CD4-positive, alpha-beta T cell treated with Interleukin-15 for 1 hour (primary cell): ENCODE measurements around the gene HAUS5.
A peak's percentile ranks its signal among the peaks of the same experiment; 100 is the strongest.

ENCODE experiments used
- DNase-seq: peaks from one replicate; pipeline ENCODE4 v3.0.0-alpha.2; 2020

The HAUS5 gene

DNA sequence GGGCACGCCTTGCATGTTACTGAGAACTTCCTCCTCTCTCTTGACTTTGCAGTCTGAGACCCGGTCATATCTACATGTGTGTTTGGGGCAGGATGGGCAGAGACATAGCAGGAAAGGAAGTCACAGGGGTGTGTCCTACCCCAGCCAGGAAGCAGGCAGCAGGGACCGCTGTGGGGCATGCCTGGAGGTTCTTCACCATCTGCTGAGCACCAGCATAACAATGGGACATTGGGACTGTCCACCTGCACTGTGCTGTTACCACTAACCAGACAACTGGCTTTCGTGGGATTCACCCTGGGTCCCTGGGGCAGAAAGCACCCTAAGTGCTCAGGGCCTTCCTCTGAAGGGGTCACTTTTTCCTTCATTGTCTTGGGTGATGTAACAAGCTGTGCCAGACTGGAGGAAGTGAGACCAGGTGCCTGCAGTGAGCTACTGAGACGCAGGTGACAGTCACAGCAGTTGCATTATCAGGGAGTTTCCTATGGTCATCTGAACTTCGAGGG is 2.6 kb upstream of the HAUS5 start:
- DNase-seq = peak; percentile 68

DNA sequence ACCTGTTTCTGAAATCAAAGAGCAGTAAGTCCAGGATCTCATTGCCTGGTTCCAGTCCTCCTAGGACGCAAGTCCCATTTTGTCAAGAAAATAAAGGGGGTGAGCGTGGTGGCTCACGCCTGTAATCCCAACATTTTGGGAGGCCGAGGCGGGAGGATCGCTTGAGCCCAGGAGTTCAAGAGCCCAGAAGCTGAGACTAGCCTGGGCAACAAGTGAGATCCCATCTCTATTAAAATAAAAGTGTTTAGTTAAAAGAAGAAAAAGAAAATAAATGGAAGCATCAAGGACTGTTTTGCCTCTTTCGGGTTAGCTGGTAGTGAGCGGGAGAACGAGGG is 344 bp upstream of the HAUS5 start:
- no peak for DNase-seq

DNA sequence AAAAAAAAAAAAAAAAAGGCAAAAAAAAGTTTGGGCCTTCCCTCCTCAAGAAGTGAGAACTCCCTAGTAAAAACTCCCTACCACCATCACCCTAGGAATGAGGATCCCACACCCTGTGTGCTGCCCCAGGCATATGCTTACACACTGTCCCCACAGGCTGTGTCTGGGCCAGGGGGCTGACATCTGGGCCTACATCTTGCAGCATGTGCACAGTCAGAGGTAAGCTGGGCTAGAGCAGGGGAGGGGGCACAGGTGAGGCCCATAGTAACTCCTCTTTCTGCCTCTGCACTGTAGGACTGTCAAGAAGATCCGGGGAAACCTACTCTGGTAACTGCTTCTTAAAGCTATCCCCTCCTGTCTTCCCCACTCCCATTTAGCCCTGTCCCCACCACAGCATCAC is 1.0 kb downstream of the HAUS5 start:
- no peak for DNase-seq

DNA sequence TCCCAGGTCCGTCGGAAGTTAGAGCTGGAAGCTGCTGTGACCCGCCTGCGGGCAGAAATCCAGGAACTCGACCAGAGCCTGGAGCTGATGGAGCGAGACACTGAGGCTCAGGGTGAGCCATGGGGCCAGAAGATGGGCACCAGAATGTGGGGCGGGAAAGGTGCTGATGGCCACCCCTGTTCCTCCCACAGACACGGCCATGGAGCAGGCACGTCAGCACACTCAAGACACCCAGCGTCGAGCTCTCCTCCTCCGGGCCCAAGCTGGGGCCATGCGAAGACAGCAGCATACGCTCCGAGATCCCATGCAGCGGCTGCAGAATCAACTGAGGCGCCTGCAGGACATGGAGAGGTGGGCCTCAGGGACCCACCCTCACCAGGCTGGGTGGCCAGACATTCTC is 2.5 kb downstream of the HAUS5 start:
- DNase-seq = no peak

DNA sequence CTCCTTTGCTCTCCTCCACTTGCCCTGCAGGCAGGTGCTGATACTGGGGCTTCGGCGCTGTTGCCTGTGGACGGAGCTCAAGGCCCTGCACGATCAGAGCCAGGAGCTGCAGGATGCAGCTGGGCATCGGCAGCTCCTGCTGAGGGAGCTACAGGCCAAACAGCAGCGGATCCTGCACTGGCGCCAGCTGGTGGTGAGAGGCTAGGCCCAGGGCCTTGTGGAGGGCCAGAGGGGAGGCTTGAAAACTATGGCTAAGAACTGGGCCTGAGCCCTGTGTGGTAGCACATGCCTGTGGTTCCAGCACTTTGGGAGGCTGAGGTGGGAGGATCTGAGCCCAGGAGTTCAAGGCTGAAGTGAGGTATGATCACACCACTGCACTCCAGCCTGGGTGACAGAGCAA is 6.3 kb downstream of the HAUS5 start:
- no peak for DNase-seq

DNA sequence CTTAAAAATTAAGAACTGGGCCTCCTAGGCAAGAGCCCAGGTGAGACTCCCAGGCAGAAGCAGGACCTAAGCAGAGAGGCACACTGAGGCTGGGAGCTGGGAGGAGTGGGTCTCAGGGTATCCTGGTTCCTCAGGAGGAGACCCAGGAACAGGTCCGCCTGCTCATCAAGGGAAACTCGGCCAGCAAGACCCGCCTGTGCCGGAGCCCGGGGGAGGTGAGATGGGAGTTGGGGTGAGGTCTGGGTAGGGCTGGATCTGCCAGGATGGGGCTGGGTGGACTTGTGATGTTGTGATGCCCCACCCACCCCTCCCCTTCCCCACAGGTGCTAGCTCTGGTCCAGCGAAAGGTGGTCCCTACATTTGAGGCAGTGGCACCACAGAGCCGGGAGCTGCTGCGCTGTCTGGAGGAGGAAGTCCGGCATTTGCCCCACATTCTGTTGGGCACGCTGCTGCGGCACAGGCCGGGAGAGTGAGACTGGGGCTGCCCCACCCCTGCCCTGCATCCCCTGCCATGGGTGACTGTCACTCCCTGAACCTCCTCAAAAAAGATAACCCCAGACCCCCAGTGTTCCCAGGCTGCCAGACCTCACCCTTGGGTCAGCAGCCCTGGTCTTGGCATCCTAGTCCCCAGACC is 6.9 kb downstream of the HAUS5 start:
- no peak for DNase-seq

DNA sequence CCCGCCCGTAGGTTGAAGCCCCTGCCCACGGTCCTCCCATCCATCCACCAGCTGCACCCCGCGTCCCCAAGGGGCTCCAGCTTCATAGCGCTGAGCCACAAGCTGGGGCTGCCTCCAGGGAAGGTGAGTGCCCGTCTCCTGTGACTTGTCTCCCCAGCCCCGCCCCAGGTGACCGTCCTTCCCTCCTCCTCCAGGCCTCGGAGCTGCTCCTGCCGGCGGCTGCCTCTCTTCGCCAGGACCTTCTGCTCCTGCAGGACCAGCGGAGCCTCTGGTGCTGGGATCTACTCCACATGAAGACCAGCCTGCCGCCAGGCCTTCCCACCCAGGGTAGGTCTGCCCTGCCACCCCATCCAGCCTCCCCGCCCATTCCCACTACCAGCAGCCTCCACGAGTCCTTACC is 7.5 kb downstream of the HAUS5 start:
- DNase-seq = no peak

DNA sequence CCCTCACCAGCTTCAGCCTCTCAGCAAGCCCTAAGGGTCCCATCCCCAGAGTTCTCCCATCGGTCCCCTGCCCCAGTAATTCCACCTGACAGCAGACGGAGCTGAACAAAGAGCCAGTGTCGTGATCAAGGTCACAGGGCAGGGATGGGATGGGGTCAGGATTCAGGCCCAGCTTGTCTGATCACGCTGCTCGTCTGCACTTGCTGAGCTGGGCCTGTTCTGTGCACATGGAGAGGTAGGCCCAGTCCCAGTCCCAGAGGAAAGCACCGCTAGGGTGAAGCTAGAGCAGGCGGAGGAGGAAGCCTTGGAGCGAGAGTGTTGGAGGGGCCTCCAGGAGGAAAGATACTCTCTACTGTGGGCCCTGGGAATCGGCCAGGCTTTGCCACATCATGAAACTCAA is 9.2 kb downstream of the HAUS5 start:
- no peak for DNase-seq

DNA sequence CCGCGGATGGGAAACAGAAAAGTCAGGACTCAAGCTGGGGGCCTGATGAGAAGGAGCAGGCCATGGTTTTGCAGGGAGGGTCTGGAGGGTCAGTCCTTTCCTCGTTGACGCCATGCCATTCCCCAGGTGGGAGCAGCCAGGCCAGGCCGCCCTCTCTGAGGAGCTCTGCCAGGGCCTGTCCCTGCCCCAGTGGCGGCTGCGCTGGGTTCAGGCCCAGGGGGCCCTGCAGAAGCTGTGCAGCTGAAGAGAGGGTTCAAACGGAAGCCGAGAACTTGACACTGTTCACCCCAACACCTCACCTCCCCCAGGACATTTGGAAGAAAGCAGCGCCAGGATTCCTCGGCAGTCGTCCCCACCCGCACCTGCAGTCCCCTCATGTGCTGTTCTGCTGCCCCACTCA is 10.2 kb downstream of the HAUS5 start:
- no peak for DNase-seq

DNA sequence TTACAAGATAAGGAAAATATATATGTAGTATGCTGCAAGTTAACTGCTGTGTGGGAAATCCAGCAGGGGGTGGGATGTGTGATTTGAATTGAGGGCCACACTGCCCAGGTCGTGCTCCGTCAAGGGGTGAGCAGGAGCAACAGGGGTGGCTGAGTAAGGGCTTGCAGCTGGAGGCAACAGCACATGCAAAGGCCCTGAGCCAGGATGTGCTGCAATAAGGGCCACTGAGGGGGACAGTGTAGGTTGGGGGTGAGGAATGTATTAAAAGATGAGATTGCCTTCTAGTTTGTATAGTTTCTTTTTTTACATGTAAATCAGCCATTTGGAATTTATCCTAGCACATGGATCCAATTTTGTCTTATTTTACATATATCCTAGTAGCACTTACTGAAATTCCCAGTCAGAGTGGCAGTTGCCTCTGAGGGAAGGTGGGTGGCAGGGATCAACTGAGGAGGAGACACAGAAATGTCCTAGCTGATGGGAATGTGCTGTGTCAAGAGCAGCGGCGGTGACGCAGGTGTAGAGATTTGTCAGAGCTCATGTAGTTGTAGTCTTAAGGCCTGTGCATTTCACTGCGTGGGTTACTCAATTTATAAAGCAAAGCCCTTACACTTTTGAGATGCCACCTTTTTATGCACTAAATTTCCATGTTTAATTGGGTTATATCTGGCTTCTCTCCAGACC is 10.9 kb downstream of the HAUS5 start:
- no peak for DNase-seq

DNA sequence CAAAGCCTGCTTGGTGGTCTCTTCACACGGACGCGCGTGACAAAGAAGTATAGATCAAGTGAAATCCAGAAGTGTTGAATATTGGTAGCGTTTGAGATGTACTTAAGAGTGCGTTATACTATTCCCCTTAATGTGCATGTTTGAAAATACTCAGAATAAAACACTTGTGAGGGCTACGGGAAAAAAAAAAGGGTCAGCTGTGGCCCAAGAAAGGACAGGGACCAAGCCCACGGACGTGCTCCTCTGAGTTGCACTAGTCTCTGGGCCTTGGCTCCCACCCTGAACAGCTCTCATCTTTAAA is 15.7 kb downstream of the HAUS5 start:
- no peak for DNase-seq

DNA sequence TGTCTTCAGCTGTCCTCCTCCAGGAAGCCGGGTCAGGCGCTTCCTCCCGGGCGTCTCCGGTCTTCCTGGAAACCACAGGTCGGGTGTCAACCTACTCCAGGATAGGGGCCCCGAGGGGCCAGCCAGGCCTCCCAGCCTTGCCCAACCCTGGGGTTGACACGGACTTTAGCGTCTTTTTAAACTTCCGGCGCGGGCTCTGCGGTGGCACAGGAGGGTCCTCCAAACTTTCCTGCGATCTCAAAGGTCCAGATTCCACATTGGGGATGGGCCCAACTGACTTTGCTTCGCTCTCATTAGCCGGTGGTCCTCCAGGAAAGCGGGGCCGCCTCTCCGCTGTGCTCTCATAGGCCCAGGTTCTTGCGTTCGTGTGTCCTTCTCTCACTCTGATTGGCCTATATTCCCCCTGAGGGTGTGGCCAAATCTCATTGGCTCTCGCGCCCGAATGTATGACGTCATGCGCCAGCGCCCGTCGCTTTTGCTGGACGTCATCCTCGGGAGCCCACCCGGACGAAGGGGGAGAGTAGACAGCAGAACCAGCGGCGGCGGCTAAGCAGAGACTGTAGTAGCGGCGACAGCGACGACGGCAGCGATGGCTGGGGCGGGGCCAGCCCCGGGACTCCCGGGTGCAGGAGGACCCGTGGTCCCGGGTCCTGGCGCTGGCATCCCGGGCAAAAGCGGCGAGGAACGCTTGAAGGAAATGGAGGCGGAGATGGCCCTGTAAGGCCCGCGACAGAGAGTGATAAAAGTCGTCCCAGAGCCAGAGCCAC is 16.2 kb downstream of the HAUS5 start, which contains the start of gene RBM42:
RBM42 (plus strand) TSS at position 472 of the 767 bp plus-strand sequence; CDS start at position 590, 118 bp downstream.
- peak; percentile 97 for DNase-seq

DNA sequence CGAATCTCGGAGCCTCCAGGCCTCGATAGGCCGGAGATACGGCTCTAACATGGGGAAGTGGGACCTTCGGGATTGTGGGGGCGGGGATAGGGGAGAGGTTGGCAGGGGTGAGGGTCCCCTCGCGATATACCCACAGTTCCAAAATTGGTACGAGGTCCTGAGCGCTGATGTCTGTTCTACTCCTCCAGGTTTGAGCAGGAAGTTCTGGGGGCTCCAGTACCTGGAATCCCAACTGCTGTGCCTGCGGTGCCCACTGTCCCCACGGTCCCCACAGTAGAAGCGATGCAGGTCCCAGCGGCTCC is 16.7 kb downstream of the HAUS5 start:
- DNase-seq = no peak

DNA sequence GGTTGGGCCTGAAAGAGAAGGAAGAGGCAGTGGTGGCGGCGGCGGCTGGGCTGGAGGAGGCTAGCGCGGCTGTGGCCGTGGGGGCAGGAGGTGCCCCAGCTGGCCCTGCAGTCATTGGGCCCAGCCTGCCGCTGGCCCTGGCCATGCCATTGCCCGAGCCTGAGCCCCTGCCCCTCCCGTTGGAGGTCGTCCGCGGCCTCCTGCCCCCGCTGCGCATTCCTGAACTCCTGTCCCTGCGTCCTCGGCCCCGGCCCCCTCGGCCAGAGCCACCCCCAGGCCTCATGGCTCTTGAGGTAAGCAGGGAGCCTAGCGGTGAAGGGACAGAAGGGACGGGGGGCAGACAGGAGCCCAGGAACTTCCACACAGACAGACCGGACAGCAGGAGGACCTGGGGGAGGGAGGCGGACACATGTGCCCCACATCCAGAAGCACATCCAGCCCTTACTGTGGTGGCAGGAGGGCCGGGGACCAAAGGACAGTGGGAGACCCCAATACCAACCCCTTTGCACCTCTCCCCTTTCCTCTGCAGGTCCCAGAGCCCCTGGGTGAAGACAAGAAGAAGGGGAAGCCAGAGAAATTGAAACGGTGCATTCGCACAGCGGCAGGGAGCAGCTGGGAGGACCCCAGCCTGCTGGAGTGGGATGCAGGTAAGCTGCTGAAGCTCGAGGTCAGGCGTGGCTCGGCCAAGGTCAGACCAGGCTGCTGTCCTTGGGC is 21.3 kb downstream of the HAUS5 start:
- no peak for DNase-seq

DNA sequence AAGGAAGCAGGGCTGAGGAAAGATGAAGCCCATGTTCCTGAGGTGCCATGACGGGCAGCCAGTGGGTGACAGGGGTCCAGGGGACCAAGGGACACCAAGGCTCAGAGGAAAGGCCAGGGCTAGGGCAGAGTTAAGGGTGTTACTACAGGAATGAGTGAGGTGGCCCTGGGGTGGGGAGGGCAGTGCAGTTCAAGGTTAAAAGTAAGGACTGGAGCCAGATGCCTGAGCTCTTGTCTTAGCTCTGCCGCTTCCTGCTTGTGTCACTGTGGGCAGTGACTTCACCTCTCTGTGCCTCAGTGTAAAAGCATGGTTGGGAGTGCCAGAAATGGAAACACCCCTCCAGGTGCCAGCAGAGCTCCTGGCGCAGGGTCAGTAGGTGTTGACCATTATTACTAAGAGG is 24.1 kb downstream of the HAUS5 start:
- no peak for DNase-seq

DNA sequence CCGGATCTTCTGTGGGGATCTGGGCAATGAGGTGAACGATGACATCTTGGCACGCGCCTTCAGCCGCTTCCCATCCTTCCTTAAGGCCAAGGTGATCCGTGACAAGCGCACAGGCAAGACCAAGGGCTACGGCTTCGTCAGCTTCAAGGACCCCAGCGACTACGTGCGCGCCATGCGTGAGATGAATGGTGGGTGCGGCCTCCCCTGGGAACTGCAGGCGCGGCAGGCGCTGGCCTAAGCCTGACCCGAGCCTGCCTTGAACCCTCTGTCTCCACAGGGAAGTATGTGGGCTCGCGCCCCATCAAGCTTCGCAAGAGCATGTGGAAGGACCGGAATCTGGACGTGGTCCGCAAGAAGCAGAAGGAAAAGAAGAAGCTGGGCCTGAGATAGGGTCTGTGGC is 24.6 kb downstream of the HAUS5 start:
- DNase-seq = no peak

DNA sequence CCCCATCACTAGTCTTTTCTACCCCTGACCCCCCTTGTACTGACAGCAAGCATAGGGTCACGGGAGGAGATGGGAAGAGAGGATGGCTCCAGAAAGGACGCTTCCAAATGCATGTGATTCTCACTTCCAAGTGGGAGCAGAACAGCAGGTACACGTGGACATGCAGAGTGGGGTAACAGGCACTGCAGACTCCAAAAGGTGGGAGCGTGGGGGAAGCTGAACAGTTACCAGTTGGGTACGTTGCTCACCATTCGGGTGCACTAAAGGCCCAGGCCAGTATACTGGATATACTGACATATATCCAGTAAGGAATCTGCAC is 26.7 kb downstream of the HAUS5 start:
- no peak for DNase-seq

DNA sequence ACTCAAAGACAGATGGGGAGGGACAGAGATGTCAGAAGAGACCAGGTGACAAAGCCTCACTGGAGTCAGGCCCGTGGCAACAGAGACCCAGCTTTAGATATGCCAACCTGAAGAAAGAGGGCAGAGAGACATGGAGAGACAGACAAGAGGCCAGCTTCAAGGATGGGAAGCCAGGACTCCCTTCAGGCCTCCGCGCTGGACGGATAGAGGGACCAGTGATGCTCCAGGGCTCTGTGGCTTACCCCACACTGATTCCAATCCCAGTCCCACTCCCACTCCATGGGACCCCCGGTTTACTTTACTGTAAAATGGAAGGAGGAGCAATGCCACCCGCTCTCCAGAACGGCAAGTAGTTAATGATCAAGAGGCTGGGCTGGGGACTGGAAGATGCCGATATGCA is 27.3 kb downstream of the HAUS5 start:
- no peak for DNase-seq

DNA sequence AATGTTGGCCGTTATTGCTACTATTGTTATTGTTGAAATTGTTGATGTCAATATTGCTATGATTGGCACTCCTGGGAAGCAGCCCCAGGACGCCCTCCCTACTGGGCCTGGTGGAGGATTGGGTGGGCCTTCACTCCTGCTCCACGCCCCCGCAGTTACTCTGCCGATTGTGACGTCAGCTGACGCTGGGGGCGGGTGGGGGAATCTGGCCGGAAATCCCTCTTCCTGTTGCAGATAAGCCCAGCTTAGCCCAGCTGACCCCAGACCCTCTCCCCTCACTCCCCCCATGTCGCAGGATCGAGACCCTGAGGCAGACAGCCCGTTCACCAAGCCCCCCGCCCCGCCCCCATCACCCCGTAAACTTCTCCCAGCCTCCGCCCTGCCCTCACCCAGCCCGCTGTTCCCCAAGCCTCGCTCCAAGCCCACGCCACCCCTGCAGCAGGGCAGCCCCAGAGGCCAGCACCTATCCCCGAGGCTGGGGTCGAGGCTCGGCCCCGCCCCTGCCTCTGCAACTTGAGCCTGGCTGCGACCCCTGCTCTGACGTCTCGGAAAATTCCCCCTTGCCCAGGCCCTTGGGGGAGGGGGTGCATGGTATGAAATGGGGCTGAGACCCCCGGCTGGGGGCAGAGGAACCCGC is 29.1 kb downstream of the HAUS5 start, which contains the start of gene ETV2:
ETV2 (plus strand) TSS at position 231 of the 637 bp plus-strand sequence. CDS start 716 bp downstream, outside the sequence.
- peak; percentile 57 for DNase-seq

DNA sequence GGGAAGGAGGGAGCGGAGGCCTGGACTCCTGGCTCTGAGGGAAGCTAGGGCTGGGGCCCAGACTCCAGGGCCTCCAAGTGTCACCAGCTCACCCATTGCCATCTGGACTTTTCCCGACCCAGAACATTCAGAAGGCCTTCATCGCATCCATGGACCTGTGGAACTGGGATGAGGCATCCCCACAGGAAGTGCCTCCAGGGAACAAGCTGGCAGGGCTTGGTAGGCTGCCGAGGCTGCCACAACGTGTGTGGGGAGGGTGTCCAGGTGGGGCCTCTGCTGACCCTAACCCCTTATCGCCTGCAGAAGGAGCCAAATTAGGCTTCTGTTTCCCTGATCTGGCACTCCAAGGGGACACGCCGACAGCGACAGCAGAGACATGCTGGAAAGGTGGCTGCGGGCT is 29.8 kb downstream of the HAUS5 start:
- no peak for DNase-seq

DNA sequence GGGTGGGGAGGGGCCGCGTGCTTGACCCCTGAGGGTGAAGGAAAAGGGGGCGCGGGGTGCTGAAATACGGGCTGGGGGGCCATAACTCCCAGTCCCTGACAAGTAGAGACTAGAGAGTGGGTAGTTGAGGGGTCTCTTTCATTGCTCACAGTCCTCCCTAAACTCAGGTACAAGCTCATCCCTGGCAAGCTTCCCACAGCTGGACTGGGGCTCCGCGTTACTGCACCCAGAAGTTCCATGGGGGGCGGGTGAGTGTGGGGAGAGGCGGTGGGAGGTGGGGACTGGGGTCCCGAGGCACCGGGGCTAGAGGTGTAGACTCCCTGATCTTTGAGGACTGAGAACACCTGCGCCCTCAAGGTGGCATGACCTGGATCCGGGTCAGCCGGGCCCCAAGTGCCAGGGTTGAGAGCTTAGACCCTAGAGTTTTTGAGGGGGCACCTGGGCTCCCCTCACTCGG is 30.3 kb downstream of the HAUS5 start:
- no peak for DNase-seq

DNA sequence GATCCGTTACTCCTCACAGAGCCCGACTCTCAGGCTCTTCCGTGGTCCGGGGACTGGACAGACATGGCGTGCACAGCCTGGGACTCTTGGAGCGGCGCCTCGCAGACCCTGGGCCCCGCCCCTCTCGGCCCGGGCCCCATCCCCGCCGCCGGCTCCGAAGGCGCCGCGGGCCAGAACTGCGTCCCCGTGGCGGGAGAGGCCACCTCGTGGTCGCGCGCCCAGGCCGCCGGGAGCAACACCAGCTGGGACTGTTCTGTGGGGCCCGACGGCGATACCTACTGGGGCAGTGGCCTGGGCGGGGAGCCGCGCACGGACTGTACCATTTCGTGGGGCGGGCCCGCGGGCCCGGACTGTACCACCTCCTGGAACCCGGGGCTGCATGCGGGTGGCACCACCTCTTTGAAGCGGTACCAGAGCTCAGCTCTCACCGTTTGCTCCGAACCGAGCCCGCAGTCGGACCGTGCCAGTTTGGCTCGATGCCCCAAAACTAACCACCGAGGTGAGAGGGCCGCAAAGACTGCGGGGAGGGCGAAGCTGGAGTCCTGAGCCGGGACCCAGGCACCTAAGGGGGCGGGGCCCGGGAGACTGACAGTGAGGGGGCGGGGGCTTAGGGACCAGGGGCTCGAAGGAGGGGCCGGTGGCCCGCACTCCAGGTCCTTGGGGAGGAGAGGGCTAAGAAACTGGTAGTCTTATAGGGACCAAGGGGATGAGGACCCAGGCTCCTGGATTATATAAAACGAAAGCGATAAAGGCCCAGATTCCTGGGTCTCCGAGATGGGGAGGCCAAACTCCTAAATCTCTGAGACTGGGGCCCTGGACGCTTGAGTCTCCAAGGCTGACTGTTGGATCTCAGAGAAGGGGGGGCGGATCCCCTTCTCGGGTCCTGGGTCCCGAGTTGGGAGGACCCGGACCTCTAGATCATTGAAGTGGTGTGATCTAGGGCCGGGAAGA is 31.0 kb downstream of the HAUS5 start:
- DNase-seq = peak; percentile 81
